GM21381 (cell line): ENCODE data around the gene PLXNB3.

ENCODE experiments used
- ATAC-seq: cut with Tn5 transposase; IDR thresholded peaks from one replicate; pipeline ENCODE4 v1.9.1; 2021; ENCODE audit warnings: mild to moderate bottlenecking, moderate library complexity; ENCODE audit not compliant: unreplicated experiment

PLXNB3 gene

DNA sequence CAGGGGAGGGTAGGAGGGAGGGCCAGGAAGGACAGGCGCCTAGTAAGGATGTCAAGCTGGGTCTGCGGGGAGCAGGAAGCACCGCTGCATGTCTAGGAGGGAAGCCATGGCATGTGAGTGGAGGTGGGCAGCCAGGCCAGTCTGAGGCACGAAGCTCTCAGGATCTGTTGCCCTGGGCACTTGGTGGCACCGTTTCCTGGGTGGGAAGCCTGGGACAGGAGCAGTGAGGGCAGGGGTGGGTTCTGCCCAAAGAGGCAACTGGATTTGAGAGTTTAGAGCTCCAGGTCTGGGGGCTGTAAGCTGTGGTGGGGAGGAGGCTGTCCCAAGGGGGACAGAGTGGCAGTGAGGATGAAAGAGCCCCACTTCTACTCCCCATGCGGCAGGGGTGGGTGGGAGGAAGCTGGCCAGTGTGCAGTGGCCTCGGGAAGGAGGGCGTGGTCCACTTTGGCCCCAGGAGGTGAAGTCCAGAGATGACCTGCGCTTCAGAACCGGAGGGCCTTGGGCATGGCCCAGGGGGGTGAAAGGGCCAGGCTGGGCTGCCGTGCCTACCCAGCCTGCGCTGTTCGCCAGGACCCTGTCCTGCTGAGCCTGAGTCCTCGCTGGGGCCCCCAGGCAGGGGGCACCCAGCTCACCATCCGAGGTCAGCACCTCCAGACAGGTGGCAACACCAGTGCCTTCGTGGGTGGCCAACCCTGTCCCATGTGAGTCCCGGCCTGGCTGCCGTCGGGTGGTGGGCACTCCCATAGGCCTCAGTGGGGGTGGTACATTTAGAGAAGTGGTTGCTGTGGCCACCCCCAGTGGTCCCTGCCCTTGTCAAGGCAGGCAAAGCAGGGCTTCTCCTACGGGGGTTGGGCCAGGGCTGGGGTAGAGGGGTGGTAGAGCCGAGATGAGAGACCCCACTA lies 8.5 kb downstream of the PLXNB3 start:
- ATAC-seq = no peak

DNA sequence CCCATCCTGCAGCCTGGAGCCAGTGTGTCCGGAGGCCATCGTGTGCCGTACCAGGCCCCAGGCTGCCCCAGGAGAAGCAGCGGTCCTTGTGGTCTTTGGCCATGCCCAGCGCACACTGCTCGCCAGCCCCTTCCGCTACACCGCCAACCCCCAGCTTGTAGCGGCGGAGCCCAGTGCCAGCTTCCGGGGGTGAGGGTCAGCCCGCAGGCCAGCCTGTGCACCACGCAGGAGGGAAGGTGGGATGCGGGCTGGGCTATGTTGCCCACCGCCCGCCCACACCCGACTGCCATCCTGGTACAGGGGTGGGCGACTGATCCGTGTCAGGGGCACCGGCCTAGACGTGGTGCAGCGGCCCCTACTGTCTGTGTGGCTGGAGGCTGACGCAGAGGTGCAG lies 9.2 kb downstream of the PLXNB3 start:
- ATAC-seq = no peak

DNA sequence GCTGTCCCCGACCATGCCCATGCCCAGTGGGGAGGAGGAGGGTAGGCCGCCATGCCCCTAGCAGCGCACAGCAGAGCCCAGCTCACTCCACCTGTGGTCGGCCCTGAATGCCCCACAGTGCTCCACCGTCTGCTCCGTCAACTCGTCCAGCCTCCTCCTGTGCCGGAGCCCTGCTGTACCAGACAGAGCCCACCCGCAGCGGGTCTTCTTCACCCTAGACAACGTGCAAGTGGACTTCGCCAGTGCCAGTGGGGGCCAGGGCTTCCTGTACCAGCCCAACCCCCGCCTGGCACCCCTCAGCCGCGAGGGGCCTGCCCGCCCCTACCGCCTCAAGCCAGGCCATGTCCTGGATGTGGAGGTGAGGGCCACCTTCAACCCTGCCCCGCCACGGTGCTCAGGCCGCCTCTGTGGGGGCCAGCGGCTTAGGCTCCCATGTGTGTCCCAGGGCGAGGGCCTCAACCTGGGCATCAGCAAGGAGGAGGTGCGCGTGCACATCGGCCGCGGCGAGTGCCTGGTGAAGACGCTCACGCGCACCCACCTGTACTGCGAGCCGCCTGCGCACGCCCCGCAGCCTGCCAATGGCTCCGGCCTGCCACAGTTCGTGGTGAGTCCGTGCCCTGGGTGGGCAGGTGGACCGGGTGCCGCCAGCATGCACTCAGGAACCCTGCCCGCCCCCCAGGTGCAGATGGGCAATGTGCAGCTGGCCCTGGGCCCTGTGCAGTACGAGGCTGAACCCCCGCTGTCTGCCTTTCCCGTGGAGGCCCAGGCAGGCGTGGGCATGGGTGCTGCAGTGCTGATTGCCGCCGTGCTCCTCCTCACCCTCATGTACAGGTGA lies 9.9 kb downstream of the PLXNB3 start:
- no peak for ATAC-seq

DNA sequence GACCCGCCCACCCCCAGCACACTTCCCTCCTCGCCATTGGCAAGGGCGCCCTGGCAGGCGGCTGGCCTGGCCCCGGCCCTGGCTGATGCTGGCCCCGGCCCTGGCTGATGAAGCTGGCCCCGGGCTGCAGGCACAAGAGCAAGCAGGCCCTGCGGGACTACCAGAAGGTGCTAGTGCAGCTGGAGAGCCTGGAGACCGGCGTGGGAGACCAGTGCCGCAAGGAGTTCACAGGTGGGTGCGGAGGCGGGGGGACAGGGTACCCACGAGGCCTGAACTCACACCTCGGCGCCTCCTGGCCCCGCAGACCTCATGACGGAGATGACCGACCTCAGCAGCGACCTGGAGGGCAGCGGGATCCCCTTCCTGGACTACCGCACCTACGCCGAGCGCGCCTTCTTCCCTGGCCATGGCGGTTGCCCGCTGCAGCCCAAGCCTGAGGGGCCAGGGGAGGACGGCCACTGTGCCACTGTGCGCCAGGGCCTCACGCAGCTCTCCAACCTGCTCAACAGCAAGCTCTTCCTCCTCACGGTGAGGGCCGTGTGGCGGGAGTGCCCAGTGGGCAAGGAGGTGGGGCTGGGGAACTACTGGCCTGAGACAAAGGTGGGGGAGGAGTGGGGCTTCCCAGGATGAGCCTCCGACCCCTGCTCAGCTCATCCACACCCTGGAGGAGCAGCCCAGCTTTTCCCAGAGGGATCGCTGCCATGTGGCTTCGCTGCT lies 10.7 kb downstream of the PLXNB3 start:
- no peak for ATAC-seq

DNA sequence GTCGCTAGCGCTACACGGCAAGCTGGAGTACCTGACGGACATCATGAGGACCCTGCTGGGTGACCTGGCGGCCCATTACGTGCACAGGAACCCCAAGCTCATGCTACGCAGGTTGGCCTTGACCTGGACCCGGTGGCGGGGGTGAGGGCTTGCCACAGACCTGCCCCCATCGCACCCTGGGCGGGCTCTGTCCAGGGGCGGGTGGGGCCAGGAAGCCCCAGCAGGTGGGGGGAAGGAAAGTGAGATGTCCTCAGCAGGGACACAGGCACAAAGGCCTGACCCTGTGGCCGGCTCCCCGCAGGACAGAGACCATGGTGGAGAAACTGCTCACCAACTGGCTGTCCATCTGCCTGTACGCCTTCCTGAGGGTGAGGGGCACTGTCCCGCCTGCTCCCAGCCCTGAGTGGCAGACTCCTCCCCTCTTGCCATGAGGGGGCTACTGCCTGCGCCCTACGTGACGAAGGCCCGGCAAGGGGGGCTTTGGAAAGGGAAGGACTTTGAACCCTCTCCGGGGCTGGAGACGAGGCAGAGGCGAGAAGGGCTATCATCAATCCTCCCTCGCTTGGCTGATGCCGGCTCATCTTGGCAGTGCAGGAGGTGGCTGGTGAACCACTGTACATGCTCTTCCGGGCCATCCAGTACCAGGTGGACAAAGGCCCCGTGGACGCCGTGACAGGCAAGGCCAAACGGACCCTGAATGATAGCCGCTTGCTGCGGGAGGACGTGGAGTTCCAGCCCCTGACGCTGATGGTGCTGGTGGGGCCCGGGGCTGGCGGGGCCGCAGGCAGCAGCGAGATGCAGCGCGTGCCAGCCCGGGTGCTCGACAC lies 11.5 kb downstream of the PLXNB3 start:
- ATAC-seq = no peak

DNA sequence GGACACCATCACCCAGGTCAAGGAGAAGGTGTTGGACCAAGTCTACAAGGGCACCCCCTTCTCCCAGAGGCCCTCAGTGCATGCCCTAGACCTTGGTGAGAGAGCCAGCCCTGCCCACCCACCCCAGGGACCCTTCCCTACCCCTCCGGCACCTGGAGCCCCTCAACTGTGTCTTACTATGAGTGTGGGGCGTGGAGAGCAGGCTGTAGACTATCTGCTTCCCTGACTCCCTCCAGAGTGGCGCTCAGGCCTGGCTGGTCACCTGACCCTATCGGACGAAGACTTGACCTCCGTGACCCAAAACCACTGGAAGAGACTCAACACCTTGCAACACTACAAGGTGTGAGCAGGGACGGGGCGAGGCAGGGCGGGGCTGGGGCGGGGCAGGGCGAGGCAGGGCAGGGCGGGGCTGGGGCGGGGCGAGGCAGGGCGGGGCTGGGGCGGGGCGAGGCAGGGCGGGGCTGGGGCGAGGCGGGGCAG lies 12.1 kb downstream of the PLXNB3 start:
- ATAC-seq = no peak

DNA sequence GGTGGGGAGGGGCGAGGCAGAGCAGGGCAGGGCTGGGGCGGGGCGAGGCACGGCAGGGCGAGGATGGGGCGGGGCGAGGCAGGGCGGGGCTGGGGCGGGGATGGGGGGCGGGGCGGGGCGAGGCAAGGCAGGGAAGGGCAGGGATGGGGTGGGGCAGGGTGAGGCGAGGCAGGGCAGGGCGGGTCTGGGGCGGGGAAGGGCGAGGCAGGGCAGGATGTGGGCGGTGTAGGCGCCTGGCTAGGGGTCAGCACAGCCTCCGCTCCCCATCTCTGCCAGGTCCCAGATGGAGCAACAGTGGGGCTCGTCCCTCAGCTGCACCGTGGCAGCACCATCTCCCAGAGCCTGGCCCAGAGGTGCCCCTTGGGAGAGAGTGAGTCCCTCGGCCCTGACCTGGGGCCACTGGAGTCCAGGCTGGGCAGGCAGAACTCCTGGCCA lies 12.6 kb downstream of the PLXNB3 start:
- no peak for ATAC-seq

DNA sequence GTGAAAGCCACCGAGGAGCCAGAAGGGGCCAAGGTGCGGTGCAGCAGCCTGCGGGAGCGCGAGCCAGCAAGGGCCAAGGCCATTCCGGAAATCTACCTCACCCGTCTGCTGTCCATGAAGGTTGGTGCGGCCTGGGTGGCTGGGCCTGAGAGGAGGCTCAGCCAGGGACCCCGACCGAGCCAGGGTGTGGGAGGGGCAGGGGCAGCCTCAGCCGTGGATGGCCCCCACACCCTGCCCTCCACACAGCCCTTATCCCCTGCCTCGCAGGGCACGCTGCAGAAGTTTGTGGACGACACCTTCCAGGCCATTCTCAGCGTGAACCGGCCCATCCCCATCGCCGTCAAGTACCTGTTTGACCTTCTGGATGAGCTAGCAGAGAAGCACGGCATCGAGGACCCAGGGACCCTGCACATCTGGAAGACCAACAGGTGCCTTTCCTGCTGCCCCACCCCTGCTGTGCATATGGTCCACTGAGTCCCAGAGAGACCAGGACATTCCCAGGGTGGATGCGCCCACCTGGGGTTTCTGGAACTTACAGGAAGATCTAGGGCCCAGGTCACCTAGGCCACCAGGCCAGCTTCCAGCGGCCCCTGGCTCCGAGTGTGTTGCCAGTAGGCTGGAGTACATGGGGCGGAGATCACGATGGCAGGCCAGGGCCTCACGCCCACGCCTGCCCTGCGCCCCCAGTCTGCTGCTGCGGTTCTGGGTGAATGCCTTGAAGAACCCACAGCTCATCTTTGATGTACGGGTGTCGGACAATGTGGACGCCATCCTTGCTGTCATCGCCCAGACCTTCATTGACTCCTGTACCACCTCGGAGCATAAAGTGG lies 13.4 kb downstream of the PLXNB3 start:
- ATAC-seq = no peak

DNA sequence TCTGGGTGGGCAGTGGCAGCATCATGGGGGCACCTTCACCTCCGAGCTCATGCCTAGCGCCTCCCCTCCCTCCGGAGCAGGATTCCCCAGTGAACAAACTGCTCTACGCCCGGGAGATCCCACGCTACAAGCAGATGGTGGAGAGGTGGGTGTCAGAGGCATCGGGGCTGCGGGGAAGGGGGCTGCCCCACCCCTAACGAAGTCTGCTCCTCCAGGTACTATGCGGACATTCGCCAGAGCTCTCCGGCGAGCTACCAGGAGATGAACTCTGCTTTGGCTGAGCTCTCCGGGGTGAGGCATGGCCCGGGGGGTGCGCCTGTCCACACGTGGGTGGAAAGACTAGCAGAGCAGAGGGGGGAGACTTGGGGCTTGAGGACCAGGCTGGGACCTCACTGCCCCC lies 14.1 kb downstream of the PLXNB3 start:
- no peak for ATAC-seq

DNA sequence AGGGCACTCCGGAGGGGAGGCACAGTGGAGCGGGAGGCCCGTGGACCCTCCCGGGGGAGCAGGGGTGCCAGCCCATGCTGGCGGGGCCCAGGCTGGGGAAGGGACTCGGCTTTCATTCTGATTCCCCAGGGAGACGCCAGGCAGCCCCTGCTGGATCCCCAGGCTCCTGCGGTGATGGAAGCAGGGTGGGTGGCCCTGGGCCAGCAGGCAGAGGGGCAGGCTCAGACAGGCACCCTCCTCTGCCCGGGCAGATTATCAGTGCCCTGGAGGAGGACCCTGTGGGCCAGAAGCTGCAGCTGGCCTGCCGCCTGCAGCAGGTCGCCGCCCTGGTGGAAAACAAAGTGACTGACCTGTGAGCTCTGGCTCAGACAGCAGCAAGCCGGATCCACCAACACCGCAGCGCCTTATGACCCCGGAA lies 14.6 kb downstream of the PLXNB3 start:
- no peak for ATAC-seq

DNA sequence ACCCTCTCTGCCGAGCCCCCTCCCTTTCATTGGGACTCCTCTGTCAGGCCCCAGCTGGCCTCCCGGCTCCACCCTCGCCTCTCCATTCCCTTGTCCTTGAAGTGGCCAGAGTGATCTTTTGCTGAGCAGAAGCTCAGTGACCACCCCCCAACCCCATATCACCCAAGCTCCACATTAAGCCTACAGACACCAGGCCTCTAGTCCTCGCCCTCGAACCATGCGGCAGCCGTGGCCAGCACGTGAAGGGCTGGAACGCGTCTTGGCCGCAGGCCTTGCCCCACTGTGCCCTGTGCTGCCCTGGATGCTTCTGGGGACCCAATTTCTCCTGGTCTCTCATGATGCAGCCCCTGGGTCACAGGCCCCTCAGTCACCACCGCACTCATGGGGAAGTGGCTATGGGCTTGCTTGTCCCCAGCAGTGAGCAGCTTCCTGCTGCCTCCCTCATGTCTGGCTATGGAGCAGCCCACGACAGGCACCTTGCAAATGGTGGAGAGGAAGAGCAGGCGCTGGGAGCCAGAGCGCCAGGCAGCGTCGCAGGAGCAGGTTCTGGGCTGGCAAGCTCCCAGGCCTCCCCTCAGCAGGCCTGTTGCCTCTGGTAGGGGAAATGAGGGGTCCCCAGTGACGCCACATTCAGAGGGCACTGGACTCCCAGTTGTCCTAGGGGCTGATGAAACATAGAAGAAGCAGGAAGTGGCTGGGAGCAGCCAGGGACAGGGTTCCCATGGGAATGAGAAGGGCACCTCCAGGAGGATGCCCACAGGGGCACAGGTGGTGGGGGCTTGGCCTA lies 16.0 kb downstream of the PLXNB3 start:
- no peak for ATAC-seq

DNA sequence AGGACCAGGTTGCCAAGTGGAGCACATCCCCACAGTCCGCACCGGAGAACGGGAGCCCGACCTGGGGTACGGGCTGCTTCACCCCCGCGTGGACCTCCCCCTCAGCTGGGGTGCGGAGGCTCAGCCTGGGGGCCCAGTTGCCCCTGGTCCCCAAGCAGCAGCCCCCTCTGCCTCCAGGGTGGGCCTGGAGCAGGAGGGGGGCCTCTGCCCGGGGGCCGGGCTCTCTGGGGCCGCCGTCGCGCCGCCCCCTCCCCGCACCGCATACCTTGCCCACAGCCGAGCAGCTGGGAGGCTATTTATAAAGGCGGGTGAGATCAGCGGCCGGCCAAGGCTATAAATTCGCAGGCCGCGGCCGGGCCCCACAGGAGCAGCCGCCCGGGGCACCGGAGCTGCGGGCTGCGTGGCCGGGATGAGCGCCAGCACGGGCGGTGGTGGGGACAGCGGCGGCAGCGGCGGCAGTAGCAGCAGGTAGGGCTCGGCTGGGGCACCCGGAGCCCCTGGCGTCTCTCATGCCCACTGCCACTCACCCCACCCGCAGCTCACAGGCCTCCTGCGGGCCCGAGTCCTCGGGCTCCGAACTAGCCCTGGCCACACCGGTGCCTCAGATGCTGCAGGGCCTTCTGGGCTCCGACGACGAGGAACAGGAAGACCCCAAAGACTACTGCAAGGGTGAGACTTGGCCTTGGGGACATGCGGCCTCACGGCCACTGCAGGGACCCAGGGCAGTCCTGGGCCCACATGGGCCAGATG lies 16.8 kb downstream of the PLXNB3 start, which contains the start of gene SRPK3:
Gene SRPK3 (plus strand): TSS at position 364 of the 750 bp plus-strand sequence. CDS start 46 bp downstream, at position 410.
- no peak for ATAC-seq

DNA sequence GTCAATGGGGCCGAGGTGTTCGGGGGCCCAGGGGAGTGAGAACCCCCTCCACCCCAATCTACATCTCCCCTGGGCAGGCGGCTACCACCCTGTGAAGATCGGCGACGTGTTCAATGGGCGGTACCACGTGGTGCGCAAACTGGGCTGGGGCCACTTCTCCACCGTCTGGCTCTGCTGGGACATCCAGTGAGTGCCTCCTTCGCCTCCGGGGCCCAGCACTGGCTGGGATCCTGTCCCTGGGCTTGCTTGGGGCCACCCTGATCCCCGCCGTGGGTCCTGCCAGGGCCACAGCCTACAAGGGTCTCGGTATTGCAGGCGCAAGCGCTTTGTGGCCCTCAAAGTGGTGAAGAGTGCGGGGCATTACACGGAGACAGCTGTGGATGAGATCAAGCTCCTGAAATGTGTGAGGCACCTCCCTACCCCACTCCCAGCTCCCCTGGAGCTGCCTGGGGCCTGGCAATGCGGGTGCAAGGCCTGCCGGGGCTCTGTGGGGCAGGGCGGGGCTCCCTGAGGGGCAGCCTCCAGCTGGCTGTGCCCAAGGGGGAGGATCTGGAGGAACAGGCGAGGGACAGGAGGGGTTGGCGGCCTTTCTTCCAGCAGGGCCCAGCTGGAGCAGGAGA lies 17.5 kb downstream of the PLXNB3 start:
- ATAC-seq = no peak

DNA sequence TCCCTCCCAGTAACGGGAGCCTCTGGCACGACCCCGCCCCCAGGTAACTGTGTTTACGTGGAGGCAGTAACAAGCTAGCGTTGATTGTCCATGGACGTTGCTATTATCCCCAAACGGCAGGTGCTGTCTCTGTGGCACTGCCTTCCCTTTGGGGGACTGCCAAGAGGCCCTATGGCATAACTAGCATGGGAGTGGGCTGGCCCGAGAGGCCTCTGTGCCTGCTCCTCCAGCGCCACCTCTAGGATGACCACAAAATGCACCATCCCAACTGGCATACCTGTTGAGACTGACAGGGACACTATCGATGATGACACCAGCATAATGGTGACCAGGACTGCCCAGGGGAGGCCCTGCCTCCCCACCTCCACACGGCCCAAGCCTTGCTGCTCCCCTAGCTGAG lies 18.3 kb downstream of the PLXNB3 start:
- ATAC-seq = no peak

DNA sequence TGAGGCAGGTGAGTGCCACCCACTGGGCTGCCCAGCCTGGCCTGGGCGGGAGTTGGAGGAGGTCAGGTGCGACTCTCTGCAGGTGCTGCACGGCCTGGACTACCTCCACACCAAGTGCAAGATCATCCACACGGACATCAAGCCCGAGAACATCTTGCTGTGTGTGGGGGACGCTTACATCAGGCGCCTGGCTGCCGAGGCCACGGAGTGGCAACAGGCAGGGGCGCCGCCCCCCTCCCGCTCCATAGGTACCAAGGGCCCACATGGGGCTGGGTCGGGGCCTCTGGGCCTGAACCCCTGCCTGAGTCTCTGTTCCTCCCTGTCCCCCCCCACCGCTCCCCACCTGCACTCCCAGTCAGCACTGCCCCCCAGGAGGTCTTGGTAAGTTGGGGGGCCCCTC lies 18.8 kb downstream of the PLXNB3 start:
- no peak for ATAC-seq

DNA sequence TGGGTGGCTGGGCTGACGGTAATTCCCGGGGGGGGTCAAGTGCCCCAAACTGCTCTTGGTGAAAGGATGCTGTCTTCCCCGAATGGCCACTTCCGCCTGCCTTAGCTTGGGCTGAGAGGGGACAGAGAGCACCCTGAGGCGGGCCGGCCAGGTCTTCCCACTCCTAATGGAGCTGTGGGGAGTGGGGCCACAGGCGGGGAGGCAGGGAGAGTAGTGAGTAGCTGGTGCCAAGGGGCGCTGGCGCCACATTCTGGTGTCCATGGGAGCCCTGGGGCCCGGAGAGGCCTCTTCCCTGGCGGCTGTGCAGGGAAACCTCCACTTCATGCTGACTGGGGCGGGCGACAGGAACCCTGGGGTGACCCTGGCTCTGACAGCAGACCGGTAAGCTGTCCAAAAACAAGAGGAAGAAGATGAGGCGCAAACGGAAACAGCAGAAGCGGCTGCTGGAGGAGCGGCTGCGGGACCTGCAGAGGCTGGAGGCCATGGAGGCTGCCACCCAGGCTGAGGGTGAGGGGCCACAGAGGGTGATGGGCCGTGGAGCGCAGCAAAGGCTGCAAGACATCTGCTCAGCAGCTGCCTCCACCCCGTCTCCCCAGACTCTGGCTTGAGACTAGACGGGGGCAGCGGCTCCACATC lies 19.4 kb downstream of the PLXNB3 start:
- ATAC-seq = no peak
